ENCODE measurements around the gene ARHGAP8.
"Not testable (repeated sequence)": the region's sequence is repeated elsewhere in the genome, so short reads cannot be mapped to it uniquely, and the experiment has no call there.

ARHGAP8 gene

DNA sequence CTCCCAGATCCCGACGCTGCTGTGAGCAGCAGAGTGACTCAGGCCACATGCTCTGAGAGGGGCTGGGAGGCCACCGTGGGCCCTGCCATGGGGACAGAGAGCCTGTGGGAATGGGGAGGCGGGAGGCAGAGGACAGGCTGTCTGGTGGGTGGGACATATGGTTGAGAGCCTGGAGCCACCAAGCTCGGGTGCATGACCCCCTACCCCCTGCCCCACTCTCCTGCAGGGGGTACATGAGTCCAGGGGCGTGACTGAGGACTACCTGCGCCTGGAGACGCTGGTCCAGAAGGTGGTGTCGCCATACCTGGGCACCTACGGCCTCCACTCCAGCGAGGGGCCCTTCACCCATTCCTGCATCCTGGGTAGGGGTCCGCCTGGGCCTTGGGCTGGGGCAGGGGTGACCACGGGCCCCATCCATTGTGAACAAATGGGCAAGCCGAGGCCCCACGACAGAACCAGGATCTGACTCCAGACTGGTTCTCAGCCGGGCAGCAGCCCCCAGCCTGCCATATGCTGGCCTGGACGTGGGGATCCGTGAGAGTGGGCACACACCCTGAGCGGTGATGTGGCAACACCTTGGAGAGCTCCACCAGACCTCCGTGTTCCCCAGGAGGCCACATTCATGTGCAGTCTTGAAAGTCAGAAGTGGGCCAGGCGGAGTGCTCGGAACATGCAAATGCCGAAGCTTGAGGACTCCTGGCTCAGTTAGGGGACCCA is 17.4 kb upstream of the ARHGAP8 start:
- Histone ChIP-seq H3K27ac (ENCODE audit: low read length) (no peak overlapping the region), H3K36me3 (ENCODE audit: insufficient read depth, low read depth, low read length) (no peaks in the 10 kb centered on the region; the same call in 1 of the 2 replicates), H3K9ac (ENCODE audit: low read depth, low read length) (no peak overlapping the region), H3K9me3 (ENCODE audit: insufficient read depth, low read depth, low read length) (no peaks in the 10 kb centered on the region), H3K27me3 (ENCODE audit: insufficient read depth, low read length) (no peaks in the 10 kb centered on the region), H3K4me3 (ENCODE audit: low read length) (no peak overlapping the region), H3K4me1 (ENCODE audit: insufficient read depth, low read length) (no peaks in the 10 kb centered on the region; the same call in 1 of the 2 replicates)

DNA sequence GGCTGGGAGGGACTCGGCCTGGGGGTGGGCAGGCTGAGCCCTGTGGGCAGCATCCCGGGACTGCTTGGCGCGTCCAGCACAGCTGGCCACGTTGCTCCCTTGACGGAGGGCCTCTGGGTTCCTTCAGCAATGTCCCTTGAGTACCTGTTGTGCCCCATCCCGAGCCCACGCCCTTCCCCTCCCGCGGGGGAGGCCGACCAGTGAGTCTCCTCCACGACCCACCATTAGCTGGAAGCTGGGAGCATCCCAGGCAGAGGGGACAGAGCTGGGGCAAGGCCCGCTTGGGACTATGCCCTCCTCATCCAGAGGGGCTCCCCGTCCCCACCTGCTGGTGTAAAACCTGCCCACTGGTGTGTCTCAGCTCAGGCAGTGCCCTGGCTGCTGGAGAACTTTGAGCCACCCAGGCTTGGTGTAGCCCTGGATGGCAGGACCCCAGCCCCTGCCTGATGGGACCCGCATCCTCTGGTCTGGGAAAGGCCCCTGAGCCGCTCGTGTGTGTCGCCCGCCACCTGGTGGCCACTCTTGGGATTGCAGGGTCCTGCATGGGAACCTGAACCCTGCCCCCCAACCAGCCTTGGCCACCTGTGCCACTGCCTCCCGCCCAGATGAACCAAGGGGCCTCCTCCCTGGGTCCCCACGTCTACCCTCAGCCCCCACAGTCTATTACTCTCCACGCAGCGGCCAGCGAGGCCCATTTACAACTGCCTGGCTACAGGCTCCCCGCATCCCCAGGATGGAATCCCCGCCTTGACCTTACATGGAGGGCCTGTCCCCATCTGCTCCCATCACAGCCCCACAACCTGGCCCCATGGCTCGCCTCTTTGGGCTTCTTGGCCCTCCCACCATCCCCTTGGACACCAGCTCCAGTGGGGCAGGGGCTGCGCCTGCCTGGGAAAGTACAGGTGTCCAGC is 16.6 kb upstream of the ARHGAP8 start:
- H3K9me3 ChIP-seq (ENCODE audit: insufficient read depth, low read depth, low read length), result no peaks in the 10 kb centered on the region
- H3K27ac ChIP-seq (ENCODE audit: low read length), result no peak overlapping the region
- no peak overlapping the region for H3K4me3 ChIP-seq (ENCODE audit: low read length)
- no peak overlapping the region for H3K9ac ChIP-seq (ENCODE audit: low read depth, low read length)
- H3K27me3 ChIP-seq (ENCODE audit: insufficient read depth, low read length), result no peaks in the 10 kb centered on the region
- H3K36me3 ChIP-seq (ENCODE audit: insufficient read depth, low read depth, low read length), result no peaks in the 10 kb centered on the region; the same call in 1 of the 2 replicates
- H3K4me1 ChIP-seq (ENCODE audit: insufficient read depth, low read length), result no peaks in the 10 kb centered on the region; the same call in 1 of the 2 replicates

DNA sequence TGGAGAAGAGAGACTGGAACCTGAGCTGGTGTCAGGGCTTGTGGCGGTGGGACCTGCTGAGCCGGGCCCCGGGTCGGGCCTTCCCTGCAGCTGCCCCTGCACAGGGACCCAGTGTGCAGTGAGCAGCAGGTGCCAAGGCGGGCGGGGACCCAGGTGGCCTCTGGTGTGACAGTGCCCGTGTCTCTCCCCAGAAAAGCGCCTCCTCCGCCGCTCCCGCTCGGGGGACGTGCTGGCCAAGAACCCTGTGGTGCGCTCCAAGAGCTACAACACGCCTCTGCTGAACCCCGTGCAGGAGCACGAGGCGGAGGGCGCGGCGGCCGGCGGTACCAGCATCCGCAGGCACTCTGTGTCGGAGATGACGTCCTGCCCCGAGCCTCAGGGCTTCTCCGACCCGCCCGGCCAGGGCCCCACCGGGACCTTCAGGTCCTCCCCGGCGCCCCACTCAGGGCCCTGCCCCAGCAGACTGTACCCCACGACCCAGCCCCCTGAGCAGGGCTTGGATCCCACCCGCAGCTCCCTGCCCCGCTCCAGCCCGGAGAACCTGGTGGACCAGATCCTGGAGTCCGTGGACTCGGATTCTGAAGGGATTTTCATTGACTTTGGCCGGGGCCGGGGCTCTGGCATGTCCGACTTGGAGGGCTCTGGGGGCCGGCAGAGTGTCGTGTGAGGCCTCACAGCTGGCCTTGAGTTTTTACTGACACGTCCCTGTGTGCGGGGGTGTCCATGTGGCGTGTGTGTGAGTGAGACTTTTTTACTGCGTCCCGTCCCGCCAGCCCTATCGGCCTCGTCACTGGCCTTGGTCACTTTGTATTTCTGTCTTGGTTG is 15.6 kb upstream of the ARHGAP8 start:
- H3K9ac ChIP-seq (ENCODE audit: low read depth, low read length), result no peak overlapping the region
- no peaks in the 10 kb centered on the region for H3K36me3 ChIP-seq (ENCODE audit: insufficient read depth, low read depth, low read length)
- H3K4me3 ChIP-seq (ENCODE audit: low read length), result no peak overlapping the region
- H3K4me1 ChIP-seq (ENCODE audit: insufficient read depth, low read length), result no peaks in the 10 kb centered on the region; the same call in 1 of the 2 replicates
- no peaks in the 10 kb centered on the region for H3K27me3 ChIP-seq (ENCODE audit: insufficient read depth, low read length)
- H3K27ac ChIP-seq (ENCODE audit: low read length), result no peak overlapping the region
- H3K9me3 ChIP-seq (ENCODE audit: insufficient read depth, low read depth, low read length), result no peaks in the 10 kb centered on the region

DNA sequence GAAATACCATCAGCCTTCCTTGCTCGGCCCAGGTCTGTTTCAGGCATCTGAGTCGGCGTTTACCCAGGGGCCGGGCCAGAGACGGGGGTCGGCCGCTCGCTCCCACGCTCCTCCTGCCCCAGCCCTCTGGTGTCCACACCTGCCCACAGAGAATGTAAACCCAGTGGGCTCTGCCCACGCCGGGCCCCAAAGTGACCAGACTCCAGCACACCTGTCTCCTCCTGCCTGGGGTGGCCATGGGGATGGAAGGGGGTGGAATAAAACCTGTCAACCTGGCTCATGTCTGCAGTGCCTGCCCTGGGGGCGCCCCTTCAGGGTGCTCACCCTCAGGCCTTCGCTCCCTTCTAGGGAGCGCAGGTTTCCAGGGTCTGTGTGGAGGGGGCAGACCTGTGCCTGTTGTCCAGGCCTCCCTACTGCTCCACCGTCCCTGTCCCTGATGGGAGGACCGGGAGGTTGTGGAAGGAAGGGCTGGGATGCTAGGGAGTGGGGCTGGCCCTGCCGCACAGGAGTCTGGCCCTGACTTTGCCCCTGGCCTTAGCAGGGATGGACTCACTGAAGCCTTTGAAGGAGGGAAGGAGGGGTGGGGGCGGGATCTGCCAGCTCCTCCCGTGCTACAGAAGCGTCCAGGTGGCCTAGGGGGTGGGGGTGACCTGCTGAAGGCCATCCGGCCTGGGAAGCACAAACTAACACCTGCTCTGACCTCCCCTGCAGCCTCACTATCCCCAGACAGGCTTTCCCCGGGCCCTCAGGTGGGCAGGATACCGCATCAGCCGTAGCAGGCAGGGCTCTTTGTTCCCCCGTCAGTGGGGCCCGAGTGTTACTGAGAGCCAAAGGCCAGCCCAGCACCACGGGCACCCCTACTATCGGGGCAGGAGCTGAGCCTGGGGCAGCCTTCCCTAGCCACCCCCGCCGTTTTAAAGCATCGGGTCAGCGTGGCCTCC is 14.7 kb upstream of the ARHGAP8 start:
- no peaks in the 10 kb centered on the region for H3K36me3 ChIP-seq (ENCODE audit: insufficient read depth, low read depth, low read length)
- H3K9me3 ChIP-seq (ENCODE audit: insufficient read depth, low read depth, low read length), result no peaks in the 10 kb centered on the region
- no peak overlapping the region for H3K27ac ChIP-seq (ENCODE audit: low read length)
- peak overlapping the region; percentile 56; the same call in 1 of the 2 replicates for H3K9ac ChIP-seq (ENCODE audit: low read depth, low read length)
- no peaks in the 10 kb centered on the region; the same call in 1 of the 2 replicates for H3K4me1 ChIP-seq (ENCODE audit: insufficient read depth, low read length)
- no peak overlapping the region for H3K4me3 ChIP-seq (ENCODE audit: low read length)
- H3K27me3 ChIP-seq (ENCODE audit: insufficient read depth, low read length), result no peaks in the 10 kb centered on the region

DNA sequence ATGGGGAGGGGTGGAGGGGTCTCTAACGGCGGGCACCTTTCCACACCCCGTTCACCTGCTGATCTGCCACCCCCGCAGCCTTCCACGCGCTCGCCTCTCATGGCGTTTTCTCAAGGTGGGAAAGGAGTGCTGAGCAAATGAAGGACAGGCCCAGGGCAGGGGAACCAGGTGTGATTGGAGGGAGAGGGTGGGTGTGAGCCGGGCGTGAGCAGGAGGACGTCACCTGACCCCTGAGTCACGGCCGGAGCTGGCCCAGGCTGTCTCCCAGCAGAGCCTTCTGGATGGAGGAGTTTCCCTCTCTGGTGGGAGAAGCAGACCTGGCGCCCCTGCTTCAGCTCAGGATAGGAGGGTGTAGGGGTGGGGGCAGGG is 14.0 kb upstream of the ARHGAP8 start:
- no peak overlapping the region for H3K27ac ChIP-seq (ENCODE audit: low read length)
- no peaks in the 10 kb centered on the region; the same call in 1 of the 2 replicates for H3K4me1 ChIP-seq (ENCODE audit: insufficient read depth, low read length)
- no peaks in the 10 kb centered on the region for H3K36me3 ChIP-seq (ENCODE audit: insufficient read depth, low read depth, low read length)
- H3K4me3 ChIP-seq (ENCODE audit: low read length), result no peak overlapping the region
- no peaks in the 10 kb centered on the region for H3K9me3 ChIP-seq (ENCODE audit: insufficient read depth, low read depth, low read length)
- H3K27me3 ChIP-seq (ENCODE audit: insufficient read depth, low read length), result no peaks in the 10 kb centered on the region; the same call in 1 of the 2 replicates
- H3K9ac ChIP-seq (ENCODE audit: low read depth, low read length), result peak overlapping the region; percentile 56; the same call in 1 of the 2 replicates

DNA sequence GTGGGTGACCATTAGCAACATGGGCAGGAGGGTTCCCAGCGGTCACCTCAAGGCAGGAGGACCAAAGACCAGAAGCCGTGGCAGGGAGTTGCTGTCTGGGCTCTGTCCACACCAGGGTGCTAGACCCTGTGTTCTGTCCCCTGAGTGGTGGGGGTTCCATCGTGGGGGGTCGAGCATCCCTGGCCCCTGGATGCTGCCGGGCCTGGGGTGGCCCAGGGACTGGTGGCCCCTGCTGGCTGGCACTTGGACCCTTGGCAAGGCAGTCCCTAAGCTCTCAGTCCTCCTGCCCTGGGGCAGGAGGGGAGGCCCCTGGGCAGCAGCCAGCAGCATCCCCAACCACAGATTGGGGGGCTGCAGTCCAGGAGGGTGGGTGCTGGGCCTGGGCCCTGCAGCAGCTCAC is 13.4 kb upstream of the ARHGAP8 start:
- Histone ChIP-seq H3K9ac (ENCODE audit: low read depth, low read length) (no peak overlapping the region), H3K36me3 (ENCODE audit: insufficient read depth, low read depth, low read length) (no peaks in the 10 kb centered on the region), H3K4me1 (ENCODE audit: insufficient read depth, low read length) (no peaks in the 10 kb centered on the region; the same call in 1 of the 2 replicates), H3K9me3 (ENCODE audit: insufficient read depth, low read depth, low read length) (no peaks in the 10 kb centered on the region), H3K27me3 (ENCODE audit: insufficient read depth, low read length) (no peaks in the 10 kb centered on the region; the same call in 1 of the 2 replicates), H3K27ac (ENCODE audit: low read length) (no peak overlapping the region), H3K4me3 (ENCODE audit: low read length) (no peak overlapping the region)

DNA sequence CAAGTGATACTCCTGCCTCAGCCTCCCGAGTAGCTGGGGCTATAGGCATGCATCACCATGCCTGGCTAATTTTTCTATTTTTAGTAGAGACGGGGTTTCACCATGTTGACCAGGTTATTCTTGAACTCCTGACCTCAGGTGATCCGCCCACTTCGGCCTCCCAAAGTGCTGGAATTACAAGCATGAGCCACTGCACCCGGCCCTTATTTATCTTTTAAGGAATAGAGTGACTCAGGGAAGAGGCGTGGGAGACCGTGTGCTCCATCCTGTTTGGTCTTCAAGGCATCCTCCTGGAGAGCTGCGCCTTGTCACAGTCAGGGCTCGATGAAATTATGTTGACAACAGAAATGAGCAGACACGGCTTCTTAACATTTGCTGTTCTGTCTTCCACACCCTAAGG is 12.7 kb upstream of the ARHGAP8 start:
- not testable (repeated sequence) for H3K4me1 ChIP-seq (ENCODE audit: insufficient read depth, low read length); H3K36me3 ChIP-seq (ENCODE audit: insufficient read depth, low read depth, low read length); H3K27ac ChIP-seq (ENCODE audit: low read length); H3K4me3 ChIP-seq (ENCODE audit: low read length); H3K27me3 ChIP-seq (ENCODE audit: insufficient read depth, low read length); H3K9me3 ChIP-seq (ENCODE audit: insufficient read depth, low read depth, low read length); H3K9ac ChIP-seq (ENCODE audit: low read depth, low read length)

DNA sequence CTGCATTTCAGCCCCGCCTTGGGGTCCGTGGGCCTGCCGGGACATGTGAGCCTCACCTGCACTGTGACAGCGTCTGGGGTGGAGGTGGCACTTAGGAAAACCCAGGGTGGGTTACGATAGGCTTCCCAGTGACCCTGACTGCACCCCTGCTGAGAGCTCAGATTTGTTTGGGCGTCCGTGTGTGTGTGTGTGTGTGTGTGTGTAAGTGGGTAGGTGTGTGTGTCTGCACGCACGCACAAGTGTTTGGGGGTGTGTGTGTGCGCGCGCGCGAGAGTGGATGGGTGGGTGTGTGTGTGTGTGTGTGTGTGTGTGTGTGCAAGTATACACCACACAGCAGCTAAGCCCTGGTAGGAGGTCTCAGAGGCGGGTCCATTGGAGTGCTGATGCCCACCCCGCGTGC is 12.1 kb upstream of the ARHGAP8 start:
- Histone ChIP-seq H3K9ac (ENCODE audit: low read depth, low read length) (no peak overlapping the region), H3K4me1 (ENCODE audit: insufficient read depth, low read length) (no peaks in the 10 kb centered on the region; the same call in 1 of the 2 replicates), H3K27me3 (ENCODE audit: insufficient read depth, low read length) (peaks cover 1% of the 10 kb centered on the region; the same call in 1 of the 2 replicates), H3K4me3 (ENCODE audit: low read length) (no peak overlapping the region), H3K9me3 (ENCODE audit: insufficient read depth, low read depth, low read length) (no peaks in the 10 kb centered on the region), H3K27ac (ENCODE audit: low read length) (no peak overlapping the region), H3K36me3 (ENCODE audit: insufficient read depth, low read depth, low read length) (no peaks in the 10 kb centered on the region)

DNA sequence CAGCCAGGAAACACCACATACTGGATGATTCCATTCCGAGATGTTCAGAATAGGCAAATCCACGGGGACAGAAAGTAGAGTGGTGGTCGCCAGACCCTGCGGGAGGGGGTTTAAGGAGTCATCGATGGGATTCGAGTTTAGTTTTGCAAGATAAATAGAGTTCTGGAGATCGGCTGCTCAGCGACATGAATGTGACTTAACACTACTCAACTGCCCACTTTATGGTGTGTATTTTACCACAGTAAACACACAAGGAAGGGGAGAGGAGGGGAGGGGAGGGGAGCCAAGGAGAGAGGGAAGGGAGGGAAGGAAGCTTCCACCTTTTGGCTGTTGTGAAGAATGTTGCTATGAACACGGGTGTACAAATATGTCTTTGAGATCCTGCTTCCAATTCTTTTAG is 10.4 kb upstream of the ARHGAP8 start:
- H3K27ac ChIP-seq (ENCODE audit: low read length), result no peak overlapping the region
- no peak overlapping the region for H3K9ac ChIP-seq (ENCODE audit: low read depth, low read length)
- peaks cover 11% of the 10 kb centered on the region for H3K4me1 ChIP-seq (ENCODE audit: insufficient read depth, low read length)
- no peaks in the 10 kb centered on the region for H3K9me3 ChIP-seq (ENCODE audit: insufficient read depth, low read depth, low read length)
- H3K4me3 ChIP-seq (ENCODE audit: low read length), result no peak overlapping the region
- peaks cover 8% of the 10 kb centered on the region; the same call in 1 of the 2 replicates for H3K27me3 ChIP-seq (ENCODE audit: insufficient read depth, low read length)
- no peaks in the 10 kb centered on the region for H3K36me3 ChIP-seq (ENCODE audit: insufficient read depth, low read depth, low read length)

DNA sequence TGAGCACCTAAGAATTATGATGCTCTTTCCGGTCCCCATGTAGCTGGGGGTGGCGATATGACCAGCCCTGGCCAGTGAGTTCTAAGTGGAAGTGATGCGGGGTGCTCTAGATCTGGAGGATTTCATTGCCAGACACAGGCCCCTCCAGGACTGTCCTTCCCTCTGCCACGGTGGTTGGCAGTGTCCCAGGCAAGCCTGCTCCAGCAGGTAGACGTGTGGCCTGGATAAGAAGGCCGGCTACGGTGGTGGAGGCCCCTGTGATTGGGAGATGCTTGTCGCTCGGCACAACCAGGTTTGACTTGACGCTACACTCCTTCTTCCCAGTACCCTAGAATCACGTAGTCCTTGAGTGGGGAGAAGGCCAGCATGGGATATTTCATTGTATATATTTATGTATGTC is 9.1 kb upstream of the ARHGAP8 start:
- H3K36me3 ChIP-seq (ENCODE audit: insufficient read depth, low read depth, low read length), result no peaks in the 10 kb centered on the region
- H3K9me3 ChIP-seq (ENCODE audit: insufficient read depth, low read depth, low read length), result no peaks in the 10 kb centered on the region
- peaks cover 8% of the 10 kb centered on the region; the same call in 1 of the 2 replicates for H3K27me3 ChIP-seq (ENCODE audit: insufficient read depth, low read length)
- H3K4me3 ChIP-seq (ENCODE audit: low read length), result no peak overlapping the region
- H3K4me1 ChIP-seq (ENCODE audit: insufficient read depth, low read length), result peaks cover 13% of the 10 kb centered on the region
- no peak overlapping the region for H3K9ac ChIP-seq (ENCODE audit: low read depth, low read length)
- no peak overlapping the region for H3K27ac ChIP-seq (ENCODE audit: low read length)

Data from iPS-20b (cell line).